ENCODE measurements around the gene VWA2. TPM values are rescaled to one million over a fixed set of nuclear protein-coding genes. Genes with fewer than 3 reads are reported as not detected.

Gene VWA2
- total RNA-seq, 4 donors from 2014 or later = under 0.01 to 0.52 (median 0.17) TPM

GRCh38 chr10:114250716-114251115 lies 11.7 kb downstream of the VWA2 start:
- Histone ChIP-seq H3K4me1 (no peaks in the 10 kb centered on the region), H3K27ac (replicated peaks in 1 of 4) (no peak overlapping the region), H3K4me3 (no peak overlapping the region), H3K27me3 (peaks cover 0 to 7% (median 0%) of the 10 kb centered on the region in 4 donors), H3K9me3 (no peaks in the 10 kb centered on the region), H3K36me3 (no peaks in the 10 kb centered on the region)
- intact Hi-C loops (cut with DNase I) = no loop called here
- 100% methylated on average over 1 of the region's 1 CpG for WGBS
- TF ChIP-seq EP300 (IDR thresholded peaks at IDR 0.05) = no peak
- TF ChIP-seq CTCF (IDR thresholded peaks at IDR 0.05) = no peak
- TF ChIP-seq POLR2A (IDR thresholded peaks at IDR 0.05; ENCODE audit: low read depth) = no peak
- TF ChIP-seq POLR2AphosphoS5 (IDR thresholded peaks at IDR 0.05) = no peak
- no peak for DNase-seq (ENCODE audit: extremely low spot score)

- no peaks in the 10 kb centered on the region for H3K4me1 ChIP-seq
- no peaks in the 10 kb centered on the region for H3K9me3 ChIP-seq
- intact Hi-C loops (cut with DNase I) = no loop called here
- H3K4me3 ChIP-seq = no peak overlapping the region
- no peak overlapping the region for H3K27ac ChIP-seq (replicated peaks in 1 of 4)
- H3K36me3 ChIP-seq = no peaks in the 10 kb centered on the region
- 93% methylated on average over 5 of the region's 5 CpGs for WGBS
- peaks cover 0 to 7% (median 0%) of the 10 kb centered on the region in 4 donors for H3K27me3 ChIP-seq
- no peak for DNase-seq (ENCODE audit: extremely low spot score)
- no peak for TF ChIP-seq POLR2AphosphoS5 (IDR thresholded peaks at IDR 0.05)
- TF ChIP-seq POLR2A (IDR thresholded peaks at IDR 0.05; ENCODE audit: low read depth) = no peak
- no peak for TF ChIP-seq EP300 (IDR thresholded peaks at IDR 0.05)
- no peak for TF ChIP-seq CTCF (IDR thresholded peaks at IDR 0.05)
Observed at GRCh38 chr10:114252092-114252491, 13.0 kb downstream of the VWA2 start.

- no peak for DNase-seq (ENCODE audit: extremely low spot score)
- intact Hi-C loops (cut with DNase I) = no loop called here
- Histone ChIP-seq H3K27ac (replicated peaks in 1 of 4) (no peak overlapping the region), H3K36me3 (no peaks in the 10 kb centered on the region), H3K9me3 (no peaks in the 10 kb centered on the region), H3K27me3 (peaks cover 0 to 7% (median 0%) of the 10 kb centered on the region in 4 donors), H3K4me3 (no peak overlapping the region), H3K4me1 (peaks cover 0 to 7% (median 3%) of the 10 kb centered on the region in 4 donors)
- 97% methylated on average over 3 of the region's 7 CpGs for WGBS
- no peak for TF ChIP-seq POLR2AphosphoS5 (IDR thresholded peaks at IDR 0.05)
- no peak for TF ChIP-seq EP300 (IDR thresholded peaks at IDR 0.05)
- TF ChIP-seq POLR2A (IDR thresholded peaks at IDR 0.05; ENCODE audit: low read depth) = no peak
- TF ChIP-seq CTCF (IDR thresholded peaks at IDR 0.05) = no peak
Observed at GRCh38 chr10:114252883-114253282, 13.8 kb downstream of the VWA2 start.

DNA sequence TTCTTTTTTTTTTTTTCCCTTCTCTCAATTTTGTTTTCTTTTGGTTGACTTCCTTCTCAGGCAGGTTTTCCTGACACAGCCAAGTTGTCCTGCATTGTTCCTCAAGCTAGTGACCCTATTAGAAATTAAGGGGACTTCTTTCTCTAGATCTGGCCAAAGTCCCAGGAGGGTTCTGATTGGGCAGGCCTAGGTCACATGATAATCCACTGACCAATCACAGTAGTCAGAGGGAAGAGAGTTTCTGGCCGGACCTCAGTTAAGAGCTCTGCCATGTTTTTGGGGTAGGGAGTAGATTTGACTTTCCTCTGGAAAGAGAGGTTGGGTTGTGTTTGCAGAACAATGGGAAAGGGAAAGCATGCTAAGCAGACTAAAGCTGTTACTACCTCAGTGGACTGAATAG lies 16.2 kb downstream of the VWA2 start:
- TF ChIP-seq POLR2AphosphoS5 (IDR thresholded peaks at IDR 0.05) (no peak), CTCF (IDR thresholded peaks at IDR 0.05) (no peak), POLR2A (IDR thresholded peaks at IDR 0.05; ENCODE audit: low read depth) (no peak), EP300 (IDR thresholded peaks at IDR 0.05) (no peak)
- Histone ChIP-seq H3K27ac (replicated peaks in 1 of 4) (no peak overlapping the region), H3K36me3 (no peaks in the 10 kb centered on the region), H3K9me3 (no peaks in the 10 kb centered on the region), H3K27me3 (peaks cover 0 to 7% (median 0%) of the 10 kb centered on the region in 4 donors), H3K4me3 (no peak overlapping the region), H3K4me1 (peaks cover 0 to 9% (median 5%) of the 10 kb centered on the region in 4 donors)
- no peak for DNase-seq (ENCODE audit: extremely low spot score)
- 100% methylated on average over 1 of the region's 1 CpG for WGBS
- intact Hi-C loops (cut with DNase I) = no loop called here
